ENCODE results near the gene METRNL.

DNA sequence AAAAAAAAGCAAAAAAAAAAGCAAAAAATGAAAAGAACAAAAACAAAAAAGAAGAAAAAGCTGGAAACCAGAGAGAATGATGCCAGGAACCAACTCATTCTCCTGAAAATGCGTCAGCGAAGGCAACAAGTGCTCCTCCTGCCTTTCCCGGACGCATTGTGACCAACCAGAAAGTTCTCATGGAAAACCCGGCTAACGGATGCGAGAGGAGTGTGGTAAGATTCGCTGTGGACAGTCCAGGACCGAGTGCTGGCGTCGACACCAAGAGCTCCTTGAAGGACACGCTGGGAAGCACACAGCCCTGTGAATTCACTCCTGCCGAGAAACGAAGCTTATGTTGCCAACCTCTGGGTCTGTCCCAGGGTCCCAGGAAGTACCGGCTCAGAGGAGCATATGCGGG lies 43.4 kb downstream of the METRNL start:
- TF ChIP-seq, protein P1, sequence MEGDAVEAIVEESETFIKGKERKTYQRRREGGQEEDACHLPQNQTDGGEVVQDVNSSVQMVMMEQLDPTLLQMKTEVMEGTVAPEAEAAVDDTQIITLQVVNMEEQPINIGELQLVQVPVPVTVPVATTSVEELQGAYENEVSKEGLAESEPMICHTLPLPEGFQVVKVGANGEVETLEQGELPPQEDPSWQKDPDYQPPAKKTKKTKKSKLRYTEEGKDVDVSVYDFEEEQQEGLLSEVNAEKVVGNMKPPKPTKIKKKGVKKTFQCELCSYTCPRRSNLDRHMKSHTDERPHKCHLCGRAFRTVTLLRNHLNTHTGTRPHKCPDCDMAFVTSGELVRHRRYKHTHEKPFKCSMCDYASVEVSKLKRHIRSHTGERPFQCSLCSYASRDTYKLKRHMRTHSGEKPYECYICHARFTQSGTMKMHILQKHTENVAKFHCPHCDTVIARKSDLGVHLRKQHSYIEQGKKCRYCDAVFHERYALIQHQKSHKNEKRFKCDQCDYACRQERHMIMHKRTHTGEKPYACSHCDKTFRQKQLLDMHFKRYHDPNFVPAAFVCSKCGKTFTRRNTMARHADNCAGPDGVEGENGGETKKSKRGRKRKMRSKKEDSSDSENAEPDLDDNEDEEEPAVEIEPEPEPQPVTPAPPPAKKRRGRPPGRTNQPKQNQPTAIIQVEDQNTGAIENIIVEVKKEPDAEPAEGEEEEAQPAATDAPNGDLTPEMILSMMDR (conservative IDR thresholded peaks at IDR 0.05): no peak
- TF ChIP-seq ZFX (IDR thresholded peaks at IDR 0.05): no peak

All from C4-2B (cell line).